K562 (cell line): ENCODE results near the gene RNASEH2A. TPM values are rescaled to one million over a fixed set of nuclear protein-coding genes. Genes with fewer than 3 reads are reported as not detected.

Experiments used
- ATF1 ChIP-seq, 2 experiments: fragments of 450-650 bp in 1 of 2; IDR thresholded peaks; 2 replicates each; pipeline ENCODE4 v1.6.1; 2016; ENCODE audit warnings: missing compliant biosample characterization in 1 of 2, missing genetic modification characterization in 1 of 2
- BCOR ChIP-seq: fragments of 450-650 bp; IDR thresholded peaks from 2 replicates; pipeline ENCODE4 v1.6.1; 2016
- CCNT2 ChIP-seq: IDR thresholded peaks from 2 replicates; pipeline ENCODE4 v1.6.1; 2011; ENCODE audit warnings: borderline replicate concordance, low read depth, mild to moderate bottlenecking, moderate library complexity, mixed read lengths, low read length; ENCODE audit not compliant: insufficient read length; ENCODE audit errors: extremely low read depth
- EP400 ChIP-seq: fragments of 450-650 bp; IDR thresholded peaks from 2 replicates; pipeline ENCODE4 v1.6.1; 2017; ENCODE audit warnings: antibody characterized with exemption, mild to moderate bottlenecking, moderate library complexity
- FOS ChIP-seq: IDR thresholded peaks from 3 replicates; pipeline ENCODE4 v1.6.1; 2011; ENCODE audit not compliant: insufficient read length; ENCODE audit errors: extremely low read depth
- HDAC1 ChIP-seq, 2 experiments: fragments of 450-650 bp; IDR thresholded peaks; 2 replicates each; pipeline ENCODE4 v1.6.1; 2016 to 2017; ENCODE audit warnings: inconsistent platforms in 1 of 2, mild to moderate bottlenecking in 1 of 2, moderate library complexity in 1 of 2
- KLF10 ChIP-seq: fragments of 250-450 bp; sonication (Bioruptor Pico); IDR thresholded peaks from 2 replicates; pipeline ENCODE4 v1.6.1; 2021; ENCODE audit warnings: matching md5 sums
- MXI1 ChIP-seq: IDR thresholded peaks from 2 replicates; pipeline ENCODE4 v1.6.1; 2011; ENCODE audit warnings: low read depth, mild to moderate bottlenecking, improper control_type of control experiment, low read length
- NFIX ChIP-seq: fragments of 250-450 bp; sonication (Bioruptor Pico); IDR thresholded peaks from 2 replicates; pipeline ENCODE4 v1.4.0; 2020; ENCODE audit warnings: low read depth, mild to moderate bottlenecking, moderate library complexity
- POLR2G ChIP-seq: fragments of 200-400 bp; formaldehyde crosslinking; IDR thresholded peaks from 2 replicates; pipeline ENCODE4 v1.6.1; 2017; ENCODE audit warnings: low read depth, mild to moderate bottlenecking, antibody characterized with exemption, low read length, moderate library complexity
- RBM15 ChIP-seq: fragments of 200-400 bp; formaldehyde crosslinking; IDR thresholded peaks from 2 replicates; pipeline ENCODE4 v1.6.1; 2018; ENCODE audit warnings: mild to moderate bottlenecking, low read length, moderate library complexity; ENCODE audit not compliant: insufficient read depth
- SIN3B ChIP-seq: fragments of 450-650 bp; IDR thresholded peaks from 2 replicates; pipeline ENCODE4 v1.6.1; 2017; ENCODE audit warnings: low read depth, mild to moderate bottlenecking, moderate library complexity
- SP1 ChIP-seq: sonication (generic); formaldehyde crosslinking; IDR thresholded peaks from 2 replicates; pipeline ENCODE4 v1.8.1; 2022; ENCODE audit warnings: mild to moderate bottlenecking, missing genetic modification reagents
- STAT5A ChIP-seq: IDR thresholded peaks from 2 replicates; pipeline ENCODE4 v1.6.1; 2012; ENCODE audit warnings: low read length, inconsistent platforms, borderline replicate concordance
- SUPT5H ChIP-seq: fragments of 450-650 bp; IDR thresholded peaks from 2 replicates; pipeline ENCODE4 v1.6.1; 2016
- TBL1XR1 ChIP-seq, 2 experiments: IDR thresholded peaks; 2 replicates each; pipeline ENCODE4 v1.6.1; 2012; ENCODE audit warnings: improper control_type of control experiment in 2 of 2, low read length in 2 of 2, mild to moderate bottlenecking in 1 of 2
- WHSC1 ChIP-seq: IDR thresholded peaks from one replicate; pipeline ENCODE4 v1.6.1; 2012; ENCODE audit warnings: low read length, control low read depth, inconsistent platforms
- ZNF347 ChIP-seq: fragments of 450-650 bp; formaldehyde crosslinking; IDR thresholded peaks from 2 replicates; pipeline ENCODE4 v1.4.0; 2020; ENCODE audit warnings: low read depth, mild to moderate bottlenecking, moderate library complexity
- ZNF431 ChIP-seq: sonication (generic); formaldehyde crosslinking; IDR thresholded peaks from 2 replicates; pipeline ENCODE4 v1.8.0; 2022; ENCODE audit warnings: mild to moderate bottlenecking, missing genetic modification reagents
- ZNF583 ChIP-seq: fragments of 250-450 bp; sonication (Bioruptor Pico); IDR thresholded peaks from 2 replicates; pipeline ENCODE4 v1.4.0; 2020
- polyA plus RNA-seq, 8 experiments: library from polyadenylated mRNA; depleted of rRNA in 4 of 8; stranded (reverse) in 5 of 8; unstranded in 3 of 8; fragments of >200 nt; fragmentation: Nextera tagmentation in 2 of 8; fragmentation: Illumina TruSeq in 1 of 8; extraction: Ambion mirVana in 2 of 8; extraction: Trizol in 1 of 8; gene quantifications; 2 replicates each; pipeline versions ENCODE4 v1.2.1 to v1.2.3, GENCODE V29; 2011 to 2014; ENCODE audit warnings: inconsistent platforms in 1 of 8, missing spikeins in 1 of 8
- total RNA-seq, 7 experiments: library from RNA; depleted of rRNA in 6 of 7; stranded (reverse); fragments of >200 nt in 6 of 7; fragmentation: Illumina TruSeq in 2 of 7; extraction: Trizol in 2 of 7; gene quantifications; 2 replicates each; pipeline versions ENCODE4 v1.2.1 to v1.2.3, GENCODE V29; 2011 to 2021; ENCODE audit warnings: low replicate concordance in 1 of 7
- TF ChIP-seq, protein P1 (sequence below): fragments of 250-450 bp; sonication (Bioruptor Pico); IDR thresholded peaks from 2 replicates; pipeline ENCODE4 v1.5.0; 2022; ENCODE audit warnings: mild to moderate bottlenecking
- TF ChIP-seq, protein P2 (sequence below), 2 experiments: fragments of 450-650 bp in 1 of 2; IDR thresholded peaks; 2 replicates each; pipeline ENCODE4 v1.6.1; 2011 to 2017; ENCODE audit warnings: low read depth in 2 of 2, antibody characterized with exemption in 1 of 2, borderline replicate concordance in 1 of 2, low read length in 1 of 2, mild to moderate bottlenecking in 1 of 2, mixed read lengths in 1 of 2; ENCODE audit not compliant: control insufficient read depth in 1 of 2

Gene RNASEH2A
- total and polyA plus RNA-seq, 9 of the 15 experiments (the other 6 are each of a cell fraction or from before 2014, with no cell fraction given) = 22.3 to 78.0 (median 61.7) TPM

DNA sequence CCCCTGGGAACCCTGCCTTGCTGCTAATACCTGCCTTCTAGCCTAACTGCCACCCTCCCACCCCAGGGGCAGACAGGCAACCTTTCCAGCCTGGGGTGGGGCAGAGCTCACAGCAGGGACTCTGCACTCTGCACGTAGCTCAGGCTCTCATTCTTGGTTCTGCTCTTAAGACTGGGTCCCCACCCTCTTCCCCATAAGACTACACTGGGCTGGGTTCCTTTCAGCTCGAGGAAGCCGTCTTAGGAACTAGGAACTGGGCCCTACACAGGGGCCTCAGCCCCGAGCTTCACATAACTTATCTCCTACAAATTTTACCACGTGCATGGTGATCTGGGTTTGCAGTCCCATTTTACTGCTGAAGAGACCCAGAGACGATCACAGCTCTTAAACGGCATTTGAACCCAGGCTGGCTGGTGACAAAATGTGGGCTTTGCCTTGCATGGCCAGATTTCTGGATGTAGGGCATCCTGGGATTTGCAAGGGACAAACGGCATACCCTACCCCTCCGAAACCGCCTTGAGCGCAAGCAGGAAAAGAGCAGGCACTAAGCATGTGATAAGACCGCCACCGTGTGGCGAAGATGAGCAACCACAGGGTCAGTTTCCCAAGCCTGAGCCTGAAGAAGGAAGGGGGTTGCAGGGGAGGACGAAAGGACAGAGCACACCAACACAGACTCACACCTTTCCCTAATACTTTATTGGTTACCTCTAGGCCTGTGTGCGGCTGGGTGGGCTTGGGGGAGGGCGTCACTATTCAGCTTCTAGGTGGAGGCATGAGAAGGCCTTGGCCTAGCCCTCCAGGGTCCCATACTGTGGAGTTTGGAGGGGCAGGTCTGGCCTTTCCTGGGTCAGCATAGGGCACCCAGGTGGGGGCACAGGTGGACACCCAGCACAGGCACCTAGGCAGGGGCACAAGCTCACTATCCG is 10.0 kb upstream of the RNASEH2A start (continued):
- TF ChIP-seq RBM15 (no peak), ZNF347 (CRISPR knock-in tag) (no peak), ATF1 (CRISPR knock-in tag; IDR thresholded peaks at IDR 0.05) (no peak), ATF1 (tag; IDR thresholded peaks at IDR 0.05) (peak; percentile 52), STAT5A (no peak; the same call in 1 of the 2 replicates), TBL1XR1 (IDR thresholded peaks at IDR 0.05; ENCODE audit: low read length in 2 of 2) (0 out of 4 replicates have a peak, but pooled peaks of 1 of the 2 experiments have one; percentile 8), EP400 (peak; percentile 63), ZNF583 (no peak), ZNF431 (CRISPR knock-in tag) (no peak), SUPT5H (peak; percentile 40; the same call in 1 of the 2 replicates), BCOR (peak; percentile 37; the same call in 1 of the 2 replicates), CCNT2 (no peak), HDAC1 (IDR thresholded peaks at IDR 0.05) (peak in 1 of 2 experiments; percentile 65; a peak in 1 of 4 replicates), MXI1 (0 out of 2 replicates have a peak, but pooled peaks have one; percentile 43), SIN3B (peak; percentile 16; the same call in 1 of the 2 replicates), WHSC1 (no peak), SP1 (peak; percentile 17; the same call in 1 of the 2 replicates), KLF10 (CRISPR knock-in tag) (no peak), FOS (no peak), NFIX (CRISPR knock-in tag) (no peak), POLR2G (peak; percentile 29)
- TF ChIP-seq, protein P1, sequence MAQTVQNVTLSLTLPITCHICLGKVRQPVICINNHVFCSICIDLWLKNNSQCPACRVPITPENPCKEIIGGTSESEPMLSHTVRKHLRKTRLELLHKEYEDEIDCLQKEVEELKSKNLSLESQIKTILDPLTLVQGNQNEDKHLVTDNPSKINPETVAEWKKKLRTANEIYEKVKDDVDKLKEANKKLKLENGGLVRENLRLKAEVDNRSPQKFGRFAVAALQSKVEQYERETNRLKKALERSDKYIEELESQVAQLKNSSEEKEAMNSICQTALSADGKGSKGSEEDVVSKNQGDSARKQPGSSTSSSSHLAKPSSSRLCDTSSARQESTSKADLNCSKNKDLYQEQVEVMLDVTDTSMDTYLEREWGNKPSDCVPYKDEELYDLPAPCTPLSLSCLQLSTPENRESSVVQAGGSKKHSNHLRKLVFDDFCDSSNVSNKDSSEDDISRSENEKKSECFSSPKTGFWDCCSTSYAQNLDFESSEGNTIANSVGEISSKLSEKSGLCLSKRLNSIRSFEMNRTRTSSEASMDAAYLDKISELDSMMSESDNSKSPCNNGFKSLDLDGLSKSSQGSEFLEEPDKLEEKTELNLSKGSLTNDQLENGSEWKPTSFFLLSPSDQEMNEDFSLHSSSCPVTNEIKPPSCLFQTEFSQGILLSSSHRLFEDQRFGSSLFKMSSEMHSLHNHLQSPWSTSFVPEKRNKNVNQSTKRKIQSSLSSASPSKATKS (CRISPR knock-in tag) = no peak
- TF ChIP-seq, protein P2, sequence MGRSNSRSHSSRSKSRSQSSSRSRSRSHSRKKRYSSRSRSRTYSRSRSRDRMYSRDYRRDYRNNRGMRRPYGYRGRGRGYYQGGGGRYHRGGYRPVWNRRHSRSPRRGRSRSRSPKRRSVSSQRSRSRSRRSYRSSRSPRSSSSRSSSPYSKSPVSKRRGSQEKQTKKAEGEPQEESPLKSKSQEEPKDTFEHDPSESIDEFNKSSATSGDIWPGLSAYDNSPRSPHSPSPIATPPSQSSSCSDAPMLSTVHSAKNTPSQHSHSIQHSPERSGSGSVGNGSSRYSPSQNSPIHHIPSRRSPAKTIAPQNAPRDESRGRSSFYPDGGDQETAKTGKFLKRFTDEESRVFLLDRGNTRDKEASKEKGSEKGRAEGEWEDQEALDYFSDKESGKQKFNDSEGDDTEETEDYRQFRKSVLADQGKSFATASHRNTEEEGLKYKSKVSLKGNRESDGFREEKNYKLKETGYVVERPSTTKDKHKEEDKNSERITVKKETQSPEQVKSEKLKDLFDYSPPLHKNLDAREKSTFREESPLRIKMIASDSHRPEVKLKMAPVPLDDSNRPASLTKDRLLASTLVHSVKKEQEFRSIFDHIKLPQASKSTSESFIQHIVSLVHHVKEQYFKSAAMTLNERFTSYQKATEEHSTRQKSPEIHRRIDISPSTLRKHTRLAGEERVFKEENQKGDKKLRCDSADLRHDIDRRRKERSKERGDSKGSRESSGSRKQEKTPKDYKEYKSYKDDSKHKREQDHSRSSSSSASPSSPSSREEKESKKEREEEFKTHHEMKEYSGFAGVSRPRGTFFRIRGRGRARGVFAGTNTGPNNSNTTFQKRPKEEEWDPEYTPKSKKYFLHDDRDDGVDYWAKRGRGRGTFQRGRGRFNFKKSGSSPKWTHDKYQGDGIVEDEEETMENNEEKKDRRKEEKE (IDR thresholded peaks at IDR 0.05; ENCODE audit: borderline replicate concordance in 1 of 2, control insufficient read depth in 1 of 2, low read depth in 2 of 2, low read length in 1 of 2) = no peak
